ENCODE measurements around the gene SH3TC1. TPM values are rescaled to one million over a fixed set of nuclear protein-coding genes. Genes with fewer than 3 reads are reported as not detected.

SH3TC1 gene
- total RNA-seq, 4 donors from 2014 or later: 15.0 to 78.6 (median 41.4) TPM

GRCh38 chr4:8179074-8179473 lies 20.0 kb upstream of the SH3TC1 start:
- Histone ChIP-seq H3K9me3 (no peaks in the 10 kb centered on the region), H3K4me3 (no peak overlapping the region), H3K4me1 (peaks cover 0 to 25% (median 18%) of the 10 kb centered on the region in 4 donors), H3K36me3 (no peaks in the 10 kb centered on the region), H3K27ac (no peak overlapping the region), H3K27me3 (no peaks in the 10 kb centered on the region)
- in situ Hi-C loops (cut with MboI; ENCODE audit: low pct_ligation_motif_present in 1 of 4, low pct_unique_long_range_greater_than_20kb in 1 of 4, low sequenced_read_pairs in 3 of 4): no loop called here
- TF ChIP-seq POLR2AphosphoS5 (IDR thresholded peaks at IDR 0.05) (no peak), EP300 (IDR thresholded peaks at IDR 0.05; ENCODE audit: low read depth) (no peak), POLR2A (IDR thresholded peaks at IDR 0.05) (no peak)
- TF ChIP-seq, protein P1, sequence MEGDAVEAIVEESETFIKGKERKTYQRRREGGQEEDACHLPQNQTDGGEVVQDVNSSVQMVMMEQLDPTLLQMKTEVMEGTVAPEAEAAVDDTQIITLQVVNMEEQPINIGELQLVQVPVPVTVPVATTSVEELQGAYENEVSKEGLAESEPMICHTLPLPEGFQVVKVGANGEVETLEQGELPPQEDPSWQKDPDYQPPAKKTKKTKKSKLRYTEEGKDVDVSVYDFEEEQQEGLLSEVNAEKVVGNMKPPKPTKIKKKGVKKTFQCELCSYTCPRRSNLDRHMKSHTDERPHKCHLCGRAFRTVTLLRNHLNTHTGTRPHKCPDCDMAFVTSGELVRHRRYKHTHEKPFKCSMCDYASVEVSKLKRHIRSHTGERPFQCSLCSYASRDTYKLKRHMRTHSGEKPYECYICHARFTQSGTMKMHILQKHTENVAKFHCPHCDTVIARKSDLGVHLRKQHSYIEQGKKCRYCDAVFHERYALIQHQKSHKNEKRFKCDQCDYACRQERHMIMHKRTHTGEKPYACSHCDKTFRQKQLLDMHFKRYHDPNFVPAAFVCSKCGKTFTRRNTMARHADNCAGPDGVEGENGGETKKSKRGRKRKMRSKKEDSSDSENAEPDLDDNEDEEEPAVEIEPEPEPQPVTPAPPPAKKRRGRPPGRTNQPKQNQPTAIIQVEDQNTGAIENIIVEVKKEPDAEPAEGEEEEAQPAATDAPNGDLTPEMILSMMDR (IDR thresholded peaks at IDR 0.05): no peak
- 82% methylated on average over 10 of the region's 10 CpGs; no CpG with 5 or more reads in 1 of the 2 donors for WGBS, 2 donors (ENCODE audit: low coverage in 1 of 2)
- intact Hi-C loops (cut with DNase I; ENCODE audit: low total_unique reads): no loop called here
- no peak for DNase-seq

GRCh38 chr4:8179771-8180170 lies 19.3 kb upstream of the SH3TC1 start:
- 90% methylated on average over 9 of the region's 9 CpGs; no CpG with 5 or more reads in 1 of the 2 donors for WGBS, 2 donors (ENCODE audit: low coverage in 1 of 2)
- TF ChIP-seq POLR2AphosphoS5 (IDR thresholded peaks at IDR 0.05) (no peak), EP300 (IDR thresholded peaks at IDR 0.05; ENCODE audit: low read depth) (no peak), POLR2A (IDR thresholded peaks at IDR 0.05) (no peak)
- TF ChIP-seq, protein P1 (IDR thresholded peaks at IDR 0.05): no peak
- Histone ChIP-seq H3K36me3 (no peaks in the 10 kb centered on the region), H3K27me3 (no peaks in the 10 kb centered on the region), H3K9me3 (no peaks in the 10 kb centered on the region), H3K4me1 (peaks cover 0 to 25% (median 18%) of the 10 kb centered on the region in 4 donors), H3K4me3 (no peak overlapping the region), H3K27ac (no peak overlapping the region)
- intact Hi-C loops (cut with DNase I; ENCODE audit: low total_unique reads) (no loop called here), in situ Hi-C loops (cut with MboI; ENCODE audit: low pct_ligation_motif_present in 1 of 4, low pct_unique_long_range_greater_than_20kb in 1 of 4, low sequenced_read_pairs in 3 of 4) (no loop called here)
- DNase-seq: no peak

GRCh38 chr4:8180310-8181093 lies 18.6 kb upstream of the SH3TC1 start:
- Histone ChIP-seq H3K27ac (no peak overlapping the region), H3K4me1 (peaks cover 0 to 25% (median 18%) of the 10 kb centered on the region in 4 donors), H3K27me3 (no peaks in the 10 kb centered on the region), H3K36me3 (no peaks in the 10 kb centered on the region), H3K9me3 (no peaks in the 10 kb centered on the region), H3K4me3 (no peak overlapping the region)
- intact Hi-C loops (cut with DNase I; ENCODE audit: low total_unique reads) (no loop called here), in situ Hi-C loops (cut with MboI; ENCODE audit: low pct_ligation_motif_present in 1 of 4, low pct_unique_long_range_greater_than_20kb in 1 of 4, low sequenced_read_pairs in 3 of 4) (no loop called here)
- WGBS, 2 donors (ENCODE audit: low coverage in 1 of 2): 76 to 78% methylated on average over 6 to 8 of the region's 8 CpGs
- TF ChIP-seq POLR2AphosphoS5 (IDR thresholded peaks at IDR 0.05) (no peak), POLR2A (IDR thresholded peaks at IDR 0.05) (no peak), EP300 (IDR thresholded peaks at IDR 0.05; ENCODE audit: low read depth) (no peak)
- TF ChIP-seq, protein P1 (IDR thresholded peaks at IDR 0.05): no peak
- DNase-seq: no peak

GRCh38 chr4:8181119-8181518 lies 18.0 kb upstream of the SH3TC1 start:
- in situ Hi-C loops (cut with MboI; ENCODE audit: low pct_ligation_motif_present in 1 of 4, low pct_unique_long_range_greater_than_20kb in 1 of 4, low sequenced_read_pairs in 3 of 4): no loop called here
- 71 to 72% methylated on average over 3 to 6 of the region's 6 CpGs for WGBS, 2 donors (ENCODE audit: low coverage in 1 of 2)
- no peak for DNase-seq
- TF ChIP-seq, protein P1 (IDR thresholded peaks at IDR 0.05): no peak
- no peak for TF ChIP-seq POLR2A (IDR thresholded peaks at IDR 0.05)
- no peak for TF ChIP-seq EP300 (IDR thresholded peaks at IDR 0.05; ENCODE audit: low read depth)
- no peak for TF ChIP-seq POLR2AphosphoS5 (IDR thresholded peaks at IDR 0.05)
- H3K4me1 ChIP-seq: peaks cover 0 to 25% (median 18%) of the 10 kb centered on the region in 4 donors
- intact Hi-C loops (cut with DNase I; ENCODE audit: low total_unique reads): no loop called here
- H3K36me3 ChIP-seq: no peaks in the 10 kb centered on the region
- no peaks in the 10 kb centered on the region for H3K27me3 ChIP-seq
- no peaks in the 10 kb centered on the region for H3K9me3 ChIP-seq
- H3K27ac ChIP-seq: no peak overlapping the region
- H3K4me3 ChIP-seq: no peak overlapping the region

Measured in transverse colon (tissue), 4 donors.